B cell (primary cell): ENCODE results near the gene LRIG1. TPM values are rescaled to one million over a fixed set of nuclear protein-coding genes. Genes with fewer than 3 reads are reported as not detected.

Experiments used
- ATAC-seq: fragments of 200-7000 bp; cut with Tn5 transposase; one replicate; pipeline ENCODE4 v1.10.0; 2021; ENCODE audit warnings: low read depth, mild to moderate bottlenecking, moderate number of reproducible peaks, moderate library complexity
- CTCF ChIA-PET: fragments of 350-600 bp; sonication (Branson Sonifier 250); formaldehyde crosslinking; loops from one replicate; lab custom pipeline; 2021; ENCODE audit warnings: antibody characterized with exemption, inconsistent platforms; lab: Charles Lee
- POLR2A ChIA-PET: fragments of 350-600 bp; sonication (Branson Sonifier 250); formaldehyde crosslinking; loops from one replicate; lab custom pipeline; 2021; ENCODE audit warnings: antibody characterized with exemption; lab: Charles Lee
- DNase-seq: peaks from one replicate; pipeline ENCODE4 v3.0.0; 2013
- H2AFZ ChIP-seq: 2 replicates; pipeline ENCODE4 v1.6.1; 2012; ENCODE audit warnings: mild to moderate bottlenecking, low read depth, low read length; ENCODE audit not compliant: insufficient read depth, poor library complexity, severe bottlenecking
- H3K27ac ChIP-seq, 2 donors: 1 replicate in 1 of 2; 2 replicates in 1 of 2; pipeline ENCODE4 v1.5.1; 2012 to 2013; ENCODE audit warnings: low read length in 2 of 2, mild to moderate bottlenecking in 2 of 2, moderate library complexity in 1 of 2
- H3K27me3 ChIP-seq, 4 experiments: fragments of 200-600 bp in 1 of 4; sonication (generic) in 1 of 4; replicated peaks in 1 of 4; 1 replicate in 2 of 4; 2 replicates in 2 of 4; pipeline versions ENCODE4 v1.6.1 to v1.7.0; 2013 to 2016; ENCODE audit warnings: low read length in 3 of 4, mild to moderate bottlenecking in 2 of 4, mixed read lengths in 1 of 4, moderate library complexity in 1 of 4; ENCODE audit not compliant: insufficient read depth in 4 of 4, control insufficient read depth in 3 of 4; ENCODE audit errors: control extremely low read depth in 1 of 4
- H3K36me3 ChIP-seq, 2 experiments: replicated peaks in 1 of 2; 1 replicate in 1 of 2; 2 replicates in 1 of 2; pipeline versions ENCODE4 v1.6.1 to v1.7.1; 2013; ENCODE audit warnings: low read length in 1 of 2; ENCODE audit not compliant: insufficient read depth in 2 of 2, control insufficient read depth in 1 of 2; ENCODE audit errors: control extremely low read depth in 1 of 2, extremely low read depth in 1 of 2
- H3K4me1 ChIP-seq, 2 donors: fragments of 200-600 bp in 1 of 2; sonication (generic) in 1 of 2; 1 replicate in 1 of 2; 2 replicates in 1 of 2; pipeline versions ENCODE4 v1.5.1 to v1.6.1; 2013 to 2017; ENCODE audit warnings: low read length in 2 of 2; ENCODE audit not compliant: control insufficient read depth in 2 of 2, insufficient read depth in 2 of 2
- H3K4me2 ChIP-seq: replicated peaks from 2 replicates; pipeline ENCODE3; 2012; ENCODE audit warnings: mild to moderate bottlenecking, low read depth, low read length; ENCODE audit not compliant: poor library complexity, severe bottlenecking
- H3K4me3 ChIP-seq, 5 experiments: fragments of 200-600 bp in 1 of 5; sonication (generic) in 1 of 5; 1 replicate in 3 of 5; 2 replicates in 2 of 5; pipeline versions ENCODE4 v1.5.1 to v1.7.0; 2011 to 2016; ENCODE audit warnings: low read length in 4 of 5, mild to moderate bottlenecking in 4 of 5, low read depth in 2 of 5, control low read depth in 1 of 5, moderate library complexity in 1 of 5; ENCODE audit not compliant: insufficient read depth in 1 of 5; ENCODE audit errors: control extremely low read depth in 1 of 5, extremely low read depth in 1 of 5
- H3K79me2 ChIP-seq: fragments of 200-600 bp; sonication (generic); one replicate; pipeline ENCODE4 v1.6.0; 2016; ENCODE audit warnings: low read length; ENCODE audit not compliant: control insufficient read depth, insufficient read depth
- H3K9ac ChIP-seq: fragments of 200-600 bp; sonication (generic); 2 replicates; pipeline ENCODE4 v1.6.1; 2017; ENCODE audit warnings: mild to moderate bottlenecking, low read length, moderate library complexity
- H3K9me3 ChIP-seq, 3 donors: one replicate each; pipeline versions ENCODE4 v1.6.1 to v1.7.1; 2013; ENCODE audit warnings: low read length in 2 of 3; ENCODE audit not compliant: control insufficient read depth in 2 of 3, insufficient read depth in 1 of 3; ENCODE audit errors: control extremely low read depth in 1 of 3
- H4K20me1 ChIP-seq: 2 replicates; pipeline ENCODE4 v1.6.0; 2012; ENCODE audit warnings: mild to moderate bottlenecking, low read length; ENCODE audit not compliant: insufficient read depth, control insufficient read depth, poor library complexity, severe bottlenecking
- H3K27ac Mint-ChIP-seq: one replicate; pipeline ENCODE4 v1.8.0; 2021; ENCODE audit warnings: mixed read lengths
- H3K27me3 Mint-ChIP-seq: one replicate; pipeline ENCODE4 v1.8.0; 2021; ENCODE audit warnings: mixed read lengths
- H3K4me1 Mint-ChIP-seq: one replicate; pipeline ENCODE4 v1.8.0; 2021; ENCODE audit warnings: mixed read lengths
- H3K4me3 Mint-ChIP-seq: one replicate; pipeline ENCODE4 v1.8.0; 2021; ENCODE audit warnings: mixed read lengths
- H3K9me3 Mint-ChIP-seq: one replicate; pipeline ENCODE4 v1.8.0; 2022; ENCODE audit warnings: mixed read lengths; ENCODE audit not compliant: insufficient read depth
- EZH2 ChIP-seq: IDR thresholded peaks from 2 replicates; pipeline ENCODE4 v1.6.1; 2012; ENCODE audit warnings: borderline replicate concordance, low read depth, mild to moderate bottlenecking, moderate library complexity, low read length; ENCODE audit not compliant: insufficient read depth, poor library complexity, severe bottlenecking
- WGBS: methylation state at CpG from one replicate; pipeline ENCODE4 v1.1.5; 2013; ENCODE audit warnings: missing lambda C conversion rate; ENCODE audit not compliant: insufficient coverage; 5-methylcytosine and 5-hydroxymethylcytosine counted together
- intact Hi-C: fragments of 100-400 bp; cut with micrococcal nuclease; formaldehyde crosslinking; loops from one replicate; pipeline ENCODE4 v1.10.0; 2022
- polyA plus RNA-seq: library from polyadenylated mRNA; depleted of rRNA; stranded (reverse); fragments of >200 nt; gene quantifications from 2 replicates; pipeline ENCODE4 v1.2.3, GENCODE V29; 2012
- total RNA-seq, 2 donors: library from RNA; stranded (reverse); fragments of 120-200 nt in 1 of 2; gene quantifications; 1 replicate in 1 of 2; 2 replicates in 1 of 2; pipeline versions ENCODE4 v1.2.3 to v1.2.4, GENCODE V29; 2013 to 2022
- TF ChIP-seq, protein P1 (sequence below): fragments of 200-600 bp; IDR thresholded peaks from one replicate; pipeline ENCODE4 v1.8.0; 2022; ENCODE audit warnings: antibody characterized with exemption, mild to moderate bottlenecking

Gene LRIG1
- total and polyA plus RNA-seq, 2 donors (not counting 1 experiment from before 2014, with no cell fraction given): 9.2 to 12.4 TPM

DNA sequence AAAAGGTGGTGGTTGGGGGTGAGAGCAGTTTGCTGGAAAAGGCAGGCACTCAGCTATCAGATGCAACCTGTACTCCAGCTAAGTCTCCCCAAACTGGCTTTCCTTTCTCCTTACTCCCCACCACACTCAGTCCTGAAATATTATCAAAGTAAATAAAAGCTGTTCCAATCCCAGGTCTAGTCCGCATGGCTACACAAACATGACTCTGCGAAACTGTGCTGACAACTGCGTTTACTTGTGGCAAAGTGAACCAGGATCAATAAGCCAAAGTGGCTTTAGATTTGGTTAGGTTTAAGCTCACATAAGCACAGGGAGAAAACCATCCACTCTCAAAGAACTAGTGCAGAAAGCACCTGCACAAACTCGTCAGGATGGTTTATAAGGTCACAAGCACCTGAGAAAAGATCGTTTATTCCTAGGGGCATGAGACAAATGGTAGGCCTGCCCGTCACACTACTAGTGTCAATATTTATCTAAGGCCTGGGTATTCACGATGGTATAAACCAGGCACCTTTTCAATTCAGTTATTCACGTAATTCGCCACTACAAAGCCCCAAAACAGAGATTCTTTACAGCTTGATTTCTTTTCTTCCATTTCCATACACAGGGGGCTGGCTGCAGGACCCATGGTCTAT is 25.3 kb downstream of the LRIG1 start:
- Histone ChIP-seq H3K27ac (no peak overlapping the region), H2AFZ (no peak overlapping the region), H3K9me3 (peaks cover 0 to 6% (median 4%) of the 10 kb centered on the region in 3 donors), H3K79me2 (peaks cover 22% of the 10 kb centered on the region), H3K4me2 (no peak overlapping the region), H3K36me3 (no peaks in the 10 kb centered on the region), H3K4me1 (peaks cover 21 to 25% of the 10 kb centered on the region in 2 donors), H3K4me3 (no peak overlapping the region), H4K20me1 (no peaks in the 10 kb centered on the region), H3K27me3 (peaks cover 0 to 8% (median 0%) of the 10 kb centered on the region in 4 experiments), H3K9ac (no peak overlapping the region)
- ChIA-PET POLR2A (no interaction called here), CTCF (no interaction called here)
- Mint-ChIP-seq H3K4me3 (no peak overlapping the region), H3K27me3 (no peaks in the 10 kb centered on the region), H3K4me1 (peaks cover 39% of the 10 kb centered on the region), H3K27ac (no peak overlapping the region), H3K9me3 (peaks cover 3% of the 10 kb centered on the region)
- 100% methylated on average over 5 of the region's 9 CpGs for WGBS
- no peak for ATAC-seq
- TF ChIP-seq EZH2: no peak
- TF ChIP-seq, protein P1, sequence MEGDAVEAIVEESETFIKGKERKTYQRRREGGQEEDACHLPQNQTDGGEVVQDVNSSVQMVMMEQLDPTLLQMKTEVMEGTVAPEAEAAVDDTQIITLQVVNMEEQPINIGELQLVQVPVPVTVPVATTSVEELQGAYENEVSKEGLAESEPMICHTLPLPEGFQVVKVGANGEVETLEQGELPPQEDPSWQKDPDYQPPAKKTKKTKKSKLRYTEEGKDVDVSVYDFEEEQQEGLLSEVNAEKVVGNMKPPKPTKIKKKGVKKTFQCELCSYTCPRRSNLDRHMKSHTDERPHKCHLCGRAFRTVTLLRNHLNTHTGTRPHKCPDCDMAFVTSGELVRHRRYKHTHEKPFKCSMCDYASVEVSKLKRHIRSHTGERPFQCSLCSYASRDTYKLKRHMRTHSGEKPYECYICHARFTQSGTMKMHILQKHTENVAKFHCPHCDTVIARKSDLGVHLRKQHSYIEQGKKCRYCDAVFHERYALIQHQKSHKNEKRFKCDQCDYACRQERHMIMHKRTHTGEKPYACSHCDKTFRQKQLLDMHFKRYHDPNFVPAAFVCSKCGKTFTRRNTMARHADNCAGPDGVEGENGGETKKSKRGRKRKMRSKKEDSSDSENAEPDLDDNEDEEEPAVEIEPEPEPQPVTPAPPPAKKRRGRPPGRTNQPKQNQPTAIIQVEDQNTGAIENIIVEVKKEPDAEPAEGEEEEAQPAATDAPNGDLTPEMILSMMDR: no peak
- intact Hi-C loops: no loop called here
- DNase-seq: no peak

DNA sequence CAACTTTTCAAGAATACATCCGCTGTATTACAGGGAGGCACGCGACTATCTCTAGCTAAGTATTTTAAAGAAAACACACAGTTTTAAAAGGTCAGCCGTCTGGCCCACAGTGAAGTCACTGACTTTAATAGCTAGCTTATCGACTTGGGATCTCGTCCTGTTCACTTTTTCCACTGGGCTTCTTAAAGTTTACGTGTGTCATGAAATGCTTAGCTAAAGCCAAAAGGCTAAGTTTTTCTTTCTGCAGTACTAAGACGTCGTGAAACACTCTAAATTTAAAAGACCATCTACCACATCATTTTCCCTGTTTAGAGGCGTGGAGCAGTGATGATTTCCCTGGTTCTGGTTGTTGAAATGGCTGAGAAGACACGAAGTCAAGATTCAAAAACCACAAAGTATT is 27.1 kb downstream of the LRIG1 start:
- H3K4me3 ChIP-seq: no peak overlapping the region
- H3K9ac ChIP-seq: no peak overlapping the region
- peaks cover 26% of the 10 kb centered on the region for H3K79me2 ChIP-seq
- ChIA-PET POLR2A (no interaction called here), CTCF (interaction anchor here (0.5 to 1.4 kb wide), 5 partner anchors 10 to 95 kb away, joined by 3 to 4 read pairs (median 3); no protein-coding TSS in a partner anchor)
- H3K27ac ChIP-seq: no peak overlapping the region
- 81% methylated on average over 7 of the region's 11 CpGs for WGBS
- no peak for ATAC-seq
- H3K4me2 ChIP-seq: no peak overlapping the region
- H3K4me3 Mint-ChIP-seq: peak overlapping the region; percentile 33
- DNase-seq: no peak
- H3K27me3 Mint-ChIP-seq: peaks cover 9% of the 10 kb centered on the region
- intact Hi-C loops: loop anchor here (2.0 kb wide), 2 partner anchors 15 to 27 kb away; partner anchors contain the start of gene LRIG1
- H3K27me3 ChIP-seq: peaks cover 0 to 4% (median 0%) of the 10 kb centered on the region in 4 experiments
- peaks cover 12 to 22% of the 10 kb centered on the region in 2 donors for H3K4me1 ChIP-seq
- no peaks in the 10 kb centered on the region for H4K20me1 ChIP-seq
- no peaks in the 10 kb centered on the region for H3K36me3 ChIP-seq
- H3K9me3 Mint-ChIP-seq: no peaks in the 10 kb centered on the region
- no peak overlapping the region for H2AFZ ChIP-seq
- H3K27ac Mint-ChIP-seq: no peak overlapping the region
- H3K4me1 Mint-ChIP-seq: peaks cover 34% of the 10 kb centered on the region
- TF ChIP-seq, protein P1: no peak
- no peak for TF ChIP-seq EZH2
- no peaks in the 10 kb centered on the region for H3K9me3 ChIP-seq
